ENCODE data around the gene CDK16.

CDK16 gene

GRCh38 chrX:47218280-47218919 is at the start of gene CDK16:
Gene CDK16 (plus strand): TSS chrX:47218681. CDS start chrX:47223558, 4,877 bp downstream.
- DNase-seq (ENCODE audit: low read depth), result peak; percentile 81

GRCh38 chrX:47169273-47169672 is 49.2 kb upstream of the CDK16 start:
- no peak for DNase-seq (ENCODE audit: low read depth)

GRCh38 chrX:47169726-47170515 is 48.6 kb upstream of the CDK16 start:
- DNase-seq (ENCODE audit: low read depth), result peak; percentile 11

- DNase-seq (ENCODE audit: low read depth), result no peak
Measured at GRCh38 chrX:47170861-47171692, 47.4 kb upstream of the CDK16 start.

GRCh38 chrX:47171996-47172395 is 46.5 kb upstream of the CDK16 start:
- no peak for DNase-seq (ENCODE audit: low read depth)

- no peak for DNase-seq (ENCODE audit: low read depth)
Measured at GRCh38 chrX:47172549-47172948, 45.9 kb upstream of the CDK16 start.

- no peak for DNase-seq (ENCODE audit: low read depth)
Measured at GRCh38 chrX:47172971-47173792, 45.3 kb upstream of the CDK16 start.

GRCh38 chrX:47174376-47174775 is 44.1 kb upstream of the CDK16 start:
- no peak for DNase-seq (ENCODE audit: low read depth)

GRCh38 chrX:47174846-47175587 is 43.5 kb upstream of the CDK16 start:
- no peak for DNase-seq (ENCODE audit: low read depth)

GRCh38 chrX:47175588-47175980 is 42.9 kb upstream of the CDK16 start:
- no peak for DNase-seq (ENCODE audit: low read depth)

- DNase-seq (ENCODE audit: low read depth), result no peak
Measured at GRCh38 chrX:47176101-47176740, 42.3 kb upstream of the CDK16 start.

- no peak for DNase-seq (ENCODE audit: low read depth)
Measured at GRCh38 chrX:47177079-47177478, 41.4 kb upstream of the CDK16 start.

GRCh38 chrX:47178337-47178736 is 40.1 kb upstream of the CDK16 start:
- DNase-seq (ENCODE audit: low read depth), result no peak

GRCh38 chrX:47179221-47179927 is 39.1 kb upstream of the CDK16 start:
- peak; percentile 83 for DNase-seq (ENCODE audit: low read depth)

GRCh38 chrX:47179928-47180255 is 38.6 kb upstream of the CDK16 start:
- no peak for DNase-seq (ENCODE audit: low read depth)

- DNase-seq (ENCODE audit: low read depth), result no peak
Measured at GRCh38 chrX:47180346-47180745, 38.1 kb upstream of the CDK16 start.

- no peak for DNase-seq (ENCODE audit: low read depth)
Measured at GRCh38 chrX:47181301-47181700, 37.2 kb upstream of the CDK16 start.

- no peak for DNase-seq (ENCODE audit: low read depth)
Measured at GRCh38 chrX:47182106-47182700, 36.3 kb upstream of the CDK16 start.

- no peak for DNase-seq (ENCODE audit: low read depth)
Measured at GRCh38 chrX:47184486-47184885, 34.0 kb upstream of the CDK16 start.

GRCh38 chrX:47185241-47185640 is 33.2 kb upstream of the CDK16 start:
- DNase-seq (ENCODE audit: low read depth), result no peak

Data from EH (cell line).